GM12874 (cell line): Measurements from ENCODE around the gene CARMIL3.

Source experiments
- CTCF ChIP-seq: IDR thresholded peaks from 2 replicates; pipeline ENCODE4 v1.5.1; 2011; ENCODE audit warnings: low read depth, mild to moderate bottlenecking, control low read depth, low read length, moderate library complexity; ENCODE audit not compliant: insufficient read depth

Gene CARMIL3

GRCh38 chr14:24051789-24052655, at the start of gene CARMIL3:
Gene CARMIL3 (plus strand): TSS chr14:24052009. CDS start chr14:24052154, 145 bp downstream.
- TF ChIP-seq CTCF = no peak

GRCh38 chr14:24011051-24011450, 40.8 kb upstream of the CARMIL3 start:
- TF ChIP-seq CTCF = no peak

- peak; percentile 77 for TF ChIP-seq CTCF
Measured at GRCh38 chr14:24013654-24014514, 37.9 kb upstream of the CARMIL3 start.

GRCh38 chr14:24032727-24033418, 18.9 kb upstream of the CARMIL3 start:
- TF ChIP-seq CTCF = no peak

GRCh38 chr14:24036169-24036962, 15.4 kb upstream of the CARMIL3 start:
- peak; percentile 81 for TF ChIP-seq CTCF

- no peak for TF ChIP-seq CTCF
Measured at GRCh38 chr14:24037658-24038037, 14.2 kb upstream of the CARMIL3 start.
